ENCODE data around the gene F12.

The F12 gene

DNA sequence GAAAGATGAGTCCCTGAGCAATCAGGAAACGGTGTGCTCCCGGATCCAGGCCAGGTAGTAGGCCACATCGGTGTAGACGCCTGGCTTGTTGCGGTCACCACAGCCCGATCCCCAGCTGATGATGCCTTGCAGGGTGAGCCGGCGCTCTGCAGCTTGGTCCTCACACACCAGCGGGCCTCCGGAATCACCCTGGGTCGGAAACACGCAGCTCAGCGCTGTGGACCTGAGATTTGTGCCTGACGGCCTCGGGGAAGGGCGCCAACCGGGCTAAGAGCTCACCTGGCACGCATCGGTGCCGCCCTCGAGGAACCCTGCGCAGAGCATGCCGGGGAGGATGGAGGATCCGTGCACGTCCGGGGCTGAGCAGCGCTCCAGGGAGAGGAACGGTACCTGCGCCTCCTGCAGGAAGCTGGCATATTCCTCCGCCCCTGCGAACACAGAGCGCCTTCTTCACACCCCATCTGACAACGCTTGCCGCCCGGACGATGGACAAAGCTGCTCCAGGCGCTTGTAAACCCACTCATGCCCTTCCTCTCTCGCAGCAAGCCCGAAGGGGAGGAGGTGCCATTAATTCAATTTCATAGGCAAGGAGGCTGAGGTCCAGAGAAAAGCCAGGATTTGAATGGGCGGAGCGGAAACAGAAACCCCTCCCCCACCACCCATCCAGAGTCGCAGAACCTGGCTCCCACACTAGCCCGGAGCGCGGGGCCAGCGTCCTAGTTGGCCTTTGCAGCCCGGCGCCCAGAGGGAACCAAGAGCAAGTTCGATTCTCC is 6.9 kb downstream of the F12 start (continued):
- TF ChIP-seq, protein P1, sequence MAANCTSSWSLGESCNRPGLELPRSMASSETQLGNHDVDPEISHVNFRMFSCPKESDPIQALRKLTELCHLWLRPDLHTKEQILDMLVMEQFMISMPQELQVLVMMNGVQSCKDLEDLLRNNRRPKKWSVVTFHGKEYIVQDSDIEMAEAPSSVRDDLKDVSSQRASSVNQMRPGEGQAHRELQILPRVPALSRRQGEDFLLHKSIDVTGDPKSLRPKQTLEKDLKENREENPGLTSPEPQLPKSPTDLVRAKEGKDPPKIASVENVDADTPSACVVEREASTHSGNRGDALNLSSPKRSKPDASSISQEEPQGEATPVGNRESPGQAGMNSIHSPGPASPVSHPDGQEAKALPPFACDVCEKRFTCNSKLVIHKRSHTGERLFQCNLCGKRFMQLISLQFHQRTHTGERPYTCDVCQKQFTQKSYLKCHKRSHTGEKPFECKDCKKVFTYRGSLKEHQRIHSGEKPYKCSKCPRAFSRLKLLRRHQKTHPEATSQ (tag by site-specific recombination; IDR thresholded peaks at IDR 0.05): no peak
- peak; percentile 65; the same call in 1 of the 2 replicates for TF ChIP-seq KLF7 (tag by site-specific recombination; IDR thresholded peaks at IDR 0.05; ENCODE audit: borderline replicate concordance)
- TF ChIP-seq ZNF426 (tag by site-specific recombination; IDR thresholded peaks at IDR 0.05): no peak
- TF ChIP-seq ATF2 (tag by site-specific recombination; IDR thresholded peaks at IDR 0.05; ENCODE audit: low read depth): no peak
- no peak for TF ChIP-seq ZNF362 (tag by site-specific recombination; IDR thresholded peaks at IDR 0.05)
- TF ChIP-seq ZFP37 (tag by site-specific recombination; IDR thresholded peaks at IDR 0.05): 0 out of 2 replicates have a peak, but pooled peaks have one; percentile 42
- TF ChIP-seq ZNF248 (tag by site-specific recombination; IDR thresholded peaks at IDR 0.05): no peak
- no peak for TF ChIP-seq ZNF843 (tag by site-specific recombination; IDR thresholded peaks at IDR 0.05)
- peak; percentile 92 for TF ChIP-seq ZNF2 (tag by site-specific recombination; IDR thresholded peaks at IDR 0.05)
- TF ChIP-seq GLI4 (tag by site-specific recombination; IDR thresholded peaks at IDR 0.05): no peak
- no peak for TF ChIP-seq ZNF146 (tag by site-specific recombination; IDR thresholded peaks at IDR 0.05)
- TF ChIP-seq ZNF391 (tag by site-specific recombination; IDR thresholded peaks at IDR 0.05; ENCODE audit: borderline replicate concordance, low read depth): peak; percentile 52; the same call in 1 of the 2 replicates
- no peak for TF ChIP-seq ZNF521 (tag by site-specific recombination; IDR thresholded peaks at IDR 0.05)
- TF ChIP-seq, protein P2, sequence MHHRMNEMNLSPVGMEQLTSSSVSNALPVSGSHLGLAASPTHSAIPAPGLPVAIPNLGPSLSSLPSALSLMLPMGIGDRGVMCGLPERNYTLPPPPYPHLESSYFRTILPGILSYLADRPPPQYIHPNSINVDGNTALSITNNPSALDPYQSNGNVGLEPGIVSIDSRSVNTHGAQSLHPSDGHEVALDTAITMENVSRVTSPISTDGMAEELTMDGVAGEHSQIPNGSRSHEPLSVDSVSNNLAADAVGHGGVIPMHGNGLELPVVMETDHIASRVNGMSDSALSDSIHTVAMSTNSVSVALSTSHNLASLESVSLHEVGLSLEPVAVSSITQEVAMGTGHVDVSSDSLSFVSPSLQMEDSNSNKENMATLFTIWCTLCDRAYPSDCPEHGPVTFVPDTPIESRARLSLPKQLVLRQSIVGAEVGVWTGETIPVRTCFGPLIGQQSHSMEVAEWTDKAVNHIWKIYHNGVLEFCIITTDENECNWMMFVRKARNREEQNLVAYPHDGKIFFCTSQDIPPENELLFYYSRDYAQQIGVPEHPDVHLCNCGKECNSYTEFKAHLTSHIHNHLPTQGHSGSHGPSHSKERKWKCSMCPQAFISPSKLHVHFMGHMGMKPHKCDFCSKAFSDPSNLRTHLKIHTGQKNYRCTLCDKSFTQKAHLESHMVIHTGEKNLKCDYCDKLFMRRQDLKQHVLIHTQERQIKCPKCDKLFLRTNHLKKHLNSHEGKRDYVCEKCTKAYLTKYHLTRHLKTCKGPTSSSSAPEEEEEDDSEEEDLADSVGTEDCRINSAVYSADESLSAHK (tag by site-specific recombination; IDR thresholded peaks at IDR 0.05): no peak
- TF ChIP-seq IKZF3 (tag by site-specific recombination; IDR thresholded peaks at IDR 0.05): peak; percentile 73
- no peak for TF ChIP-seq PRDM2 (tag by site-specific recombination; IDR thresholded peaks at IDR 0.05; ENCODE audit: borderline replicate concordance)
- no peak for TF ChIP-seq ZNF701 (tag by site-specific recombination; IDR thresholded peaks at IDR 0.05)
- no peak for TF ChIP-seq MEIS1 (CRISPR knock-in tag; IDR thresholded peaks at IDR 0.05; ENCODE audit: borderline replicate concordance)
- TF ChIP-seq KLF10 (tag by site-specific recombination; IDR thresholded peaks at IDR 0.05): no peak
- TF ChIP-seq SCRT2 (tag by site-specific recombination; IDR thresholded peaks at IDR 0.05): no peak
- TF ChIP-seq, protein P3, sequence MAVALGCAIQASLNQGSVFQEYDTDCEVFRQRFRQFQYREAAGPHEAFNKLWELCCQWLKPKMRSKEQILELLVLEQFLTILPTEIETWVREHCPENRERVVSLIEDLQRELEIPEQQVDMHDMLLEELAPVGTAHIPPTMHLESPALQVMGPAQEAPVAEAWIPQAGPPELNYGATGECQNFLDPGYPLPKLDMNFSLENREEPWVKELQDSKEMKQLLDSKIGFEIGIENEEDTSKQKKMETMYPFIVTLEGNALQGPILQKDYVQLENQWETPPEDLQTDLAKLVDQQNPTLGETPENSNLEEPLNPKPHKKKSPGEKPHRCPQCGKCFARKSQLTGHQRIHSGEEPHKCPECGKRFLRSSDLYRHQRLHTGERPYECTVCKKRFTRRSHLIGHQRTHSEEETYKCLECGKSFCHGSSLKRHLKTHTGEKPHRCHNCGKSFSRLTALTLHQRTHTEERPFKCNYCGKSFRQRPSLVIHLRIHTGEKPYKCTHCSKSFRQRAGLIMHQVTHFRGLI (tag by site-specific recombination; IDR thresholded peaks at IDR 0.05): peak; percentile 63; the same call in 1 of the 2 replicates
- no peak for TF ChIP-seq ZNF626 (tag by site-specific recombination; IDR thresholded peaks at IDR 0.05)
- TF ChIP-seq ZNF324 (tag by site-specific recombination; IDR thresholded peaks at IDR 0.05): 0 out of 2 replicates have a peak, but pooled peaks have one; percentile 43
- no peak for TF ChIP-seq OVOL3 (tag by site-specific recombination; IDR thresholded peaks at IDR 0.05)
- no peak for TF ChIP-seq ZNF549 (tag by site-specific recombination; IDR thresholded peaks at IDR 0.05)
- TF ChIP-seq ZNF19 (tag by site-specific recombination; IDR thresholded peaks at IDR 0.05; ENCODE audit: low read depth): no peak

All from HEK293 (cell line).